Activated naive CD4-positive, alpha-beta T cell treated with Interleukin-2 at 50 U/mL for 16 hours (primary cell): ENCODE data around the gene PMS1.
"Not testable (repeated sequence)": the region's sequence is repeated elsewhere in the genome, so short reads cannot be mapped to it uniquely, and the experiment has no call there.

ENCODE experiments used
- DNase-seq: peaks from one replicate; pipeline ENCODE4 v3.0.0-alpha.2; 2020

The PMS1 gene

GRCh38 chr2:189866296-189866695 is 82.0 kb downstream of the PMS1 start:
- DNase-seq = no peak

GRCh38 chr2:189868896-189869295 is 84.6 kb downstream of the PMS1 start:
- no peak for DNase-seq

GRCh38 chr2:189870381-189871085 is 86.3 kb downstream of the PMS1 start:
- DNase-seq = no peak

DNA sequence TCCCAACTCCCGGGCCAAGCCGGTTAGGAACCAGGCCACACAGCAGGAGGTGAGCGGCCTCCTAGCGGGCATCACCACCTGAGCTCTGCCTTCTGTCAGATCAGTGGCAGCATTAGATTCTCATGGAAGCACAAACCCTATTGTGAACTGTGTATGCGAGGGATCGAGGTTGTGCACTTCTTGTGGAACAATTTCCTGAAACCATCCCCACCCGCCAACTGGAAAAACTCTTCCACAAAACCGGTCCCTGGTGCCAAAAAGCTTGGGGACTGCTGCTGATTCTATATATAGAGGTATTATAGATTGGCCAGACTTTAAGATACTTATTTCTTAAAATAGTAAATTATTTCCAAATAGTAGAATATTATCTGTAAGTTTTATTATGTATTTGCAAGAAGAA is 89.4 kb downstream of the PMS1 start:
- DNase-seq = no peak

GRCh38 chr2:189874586-189875320 is 90.5 kb downstream of the PMS1 start:
- no peak for DNase-seq

- no peak for DNase-seq
Measured at GRCh38 chr2:189876271-189876670, 92.0 kb downstream of the PMS1 start.

DNA sequence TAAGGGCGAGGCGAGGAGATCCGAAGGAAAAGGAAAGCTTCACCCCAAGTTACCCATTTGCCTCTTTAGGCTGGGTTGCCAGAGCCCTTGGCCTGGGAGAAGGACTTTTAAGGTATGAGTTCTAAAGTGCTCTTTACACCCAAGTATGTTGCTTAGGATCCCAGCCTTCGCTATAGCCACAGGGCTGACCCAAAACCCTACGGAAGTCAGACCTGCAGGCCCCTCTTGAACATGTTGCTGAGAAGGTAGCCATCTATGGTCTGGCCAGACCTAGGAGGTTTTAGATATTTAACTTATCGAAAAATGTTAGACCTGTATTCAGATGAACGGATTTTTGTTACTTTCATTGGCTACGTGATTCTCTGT is 95.4 kb downstream of the PMS1 start:
- DNase-seq = no peak

DNA sequence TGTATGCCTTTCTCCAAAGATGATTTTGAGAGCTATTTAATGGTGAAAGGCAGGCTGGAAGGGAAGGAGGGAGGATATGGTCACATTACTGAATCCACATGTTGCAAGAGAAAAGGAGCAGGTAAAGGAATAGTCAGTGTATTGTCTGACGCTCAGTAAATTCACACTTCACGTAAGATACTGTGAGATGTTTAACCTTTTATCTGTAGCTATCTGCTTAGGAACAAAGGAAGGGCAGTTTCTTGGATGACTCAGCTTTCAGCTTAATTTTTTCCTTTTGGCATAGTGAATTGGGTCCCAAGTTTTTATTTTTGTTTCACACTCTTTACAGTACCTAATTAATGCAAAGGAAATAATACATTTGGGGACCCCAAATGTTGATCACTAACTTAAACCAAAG is 96.2 kb downstream of the PMS1 start:
- DNase-seq = no peak

DNA sequence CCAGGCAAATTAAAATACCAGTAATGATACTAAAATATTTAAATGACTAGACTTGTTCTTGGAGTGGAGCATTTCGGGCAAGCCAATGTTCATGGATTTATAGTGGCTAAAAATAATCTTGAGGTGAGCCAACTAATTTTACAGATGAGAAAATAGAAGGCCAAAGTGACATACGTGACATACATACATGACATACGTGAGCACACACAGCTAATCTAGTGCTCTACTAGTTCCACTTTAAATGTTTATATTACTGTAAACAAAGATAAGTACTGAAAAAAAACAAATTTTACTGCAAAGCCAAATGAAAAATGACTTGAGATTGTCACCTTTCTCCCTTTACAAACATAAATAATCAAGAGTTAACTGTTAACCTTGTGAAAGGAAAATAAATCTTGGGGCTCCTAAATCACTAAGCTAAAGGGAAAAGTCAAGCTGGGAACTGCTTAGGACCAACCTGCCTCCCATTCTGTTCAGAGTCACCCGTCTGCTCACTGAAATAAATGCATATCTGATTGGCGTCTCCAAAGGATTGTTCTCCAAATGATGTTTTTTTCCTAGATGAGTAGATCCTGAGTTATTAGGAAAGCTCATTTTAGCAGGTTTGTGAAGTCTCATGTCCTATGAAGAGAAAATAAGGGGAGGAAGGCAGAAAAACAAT is 96.7 kb downstream of the PMS1 start:
- no peak for DNase-seq

DNA sequence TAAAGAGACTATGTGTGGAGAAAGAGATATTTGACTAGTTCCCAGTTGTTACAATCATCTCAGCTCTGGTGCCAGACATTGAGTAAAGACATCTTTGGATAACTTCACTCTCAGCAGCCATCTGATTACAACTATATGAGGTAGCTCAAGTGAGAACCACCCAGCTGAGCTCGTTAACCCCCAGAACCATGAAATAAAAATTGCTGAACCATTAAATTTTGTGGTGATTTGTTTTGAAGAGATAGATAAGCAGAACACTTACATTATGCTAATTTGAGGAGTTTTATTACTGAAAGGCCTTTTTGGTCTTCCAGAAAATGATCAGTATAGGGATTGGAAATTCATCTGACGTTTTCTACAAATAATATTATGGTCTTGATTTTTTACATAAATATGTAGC is 101.1 kb downstream of the PMS1 start:
- DNase-seq = no peak

- not testable (repeated sequence) for DNase-seq
Measured at GRCh38 chr2:189892546-189893294, 108.5 kb downstream of the PMS1 start.

- DNase-seq = no peak
Measured at GRCh38 chr2:189896809-189897208, 112.6 kb downstream of the PMS1 start.

GRCh38 chr2:189899101-189899500 is 114.9 kb downstream of the PMS1 start:
- no peak for DNase-seq

GRCh38 chr2:189900726-189901125 is 116.5 kb downstream of the PMS1 start:
- DNase-seq = no peak

DNA sequence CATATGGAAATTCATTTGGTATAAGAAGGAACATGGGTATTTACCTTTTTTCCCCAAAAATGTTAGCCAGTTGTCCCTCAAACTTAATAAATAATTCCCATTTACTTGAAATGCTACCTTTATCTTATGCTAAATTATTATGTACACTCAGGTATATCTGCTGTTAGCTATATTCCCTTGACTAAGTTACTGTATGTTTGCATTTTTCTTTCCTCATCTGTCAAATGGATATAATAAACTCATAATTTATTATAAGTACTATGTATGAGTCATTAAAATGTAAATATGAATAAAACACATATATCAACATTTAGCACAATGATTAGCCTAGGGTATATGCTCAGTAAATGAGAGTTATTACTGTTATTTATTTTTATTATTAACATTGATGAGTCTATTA is 117.4 kb downstream of the PMS1 start:
- DNase-seq = no peak

GRCh38 chr2:189913821-189914220 is 129.6 kb downstream of the PMS1 start:
- no peak for DNase-seq

GRCh38 chr2:189916651-189917050 is 132.4 kb downstream of the PMS1 start:
- DNase-seq = no peak
